ENCODE measurements around the gene ENDOG. TPM values are rescaled to one million over a fixed set of nuclear protein-coding genes. Genes with fewer than 3 reads are reported as not detected.

The ENDOG gene
- total RNA-seq, 1 experiment from 2014 or later: 16.7 TPM

DNA sequence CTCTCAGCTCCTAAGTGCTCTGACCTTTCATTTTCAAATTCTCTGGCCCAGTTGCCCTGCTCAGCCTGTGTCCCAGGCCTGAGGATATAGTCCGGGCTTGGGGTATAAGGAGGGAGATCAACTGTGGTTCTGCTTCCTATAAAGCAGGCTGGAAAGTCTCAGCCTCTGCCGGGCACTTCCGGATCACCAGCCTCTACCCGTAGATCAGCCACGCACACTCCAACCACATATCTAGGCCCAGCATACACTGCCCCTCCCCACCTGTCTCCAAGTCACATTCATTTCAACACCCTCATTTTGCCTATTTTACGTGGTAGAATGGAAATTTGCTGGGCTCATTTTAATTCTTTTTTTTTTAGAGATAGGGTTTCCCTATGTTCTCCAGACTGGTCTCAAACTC is 49.7 kb upstream of the ENDOG start:
- H3K9ac ChIP-seq (ENCODE audit: extremely low read depth, insufficient read length, low read length): no peak overlapping the region
- no peak overlapping the region for H4K8ac ChIP-seq (replicated peaks; ENCODE audit: insufficient read length, low read depth, low read length)
- WGBS (ENCODE audit: extremely low coverage, insufficient read length, low lambda C conversion rate): no CpG with 5 or more reads among the region's 6 CpGs
- Mint-ChIP-seq H3K4me3 (no peak overlapping the region), H3K9me3 (0 out of 5 replicates have a peak, but pooled peaks cover 0 to 3% of the 10 kb centered on the region in 2 experiments), H3K4me1 (peaks cover 24% of the 10 kb centered on the region in 2 experiments), H3K27me3 (ENCODE audit: low read depth) (no peaks in the 10 kb centered on the region), H3K36me3 (ENCODE audit: insufficient read depth in 1 of 3, low read depth in 3 of 3) (peaks cover 0 to 6% (median 0%) of the 10 kb centered on the region in 3 experiments; a peak in 2 of 7 replicates), H3K27ac (peak overlapping the region in 2 of 3 experiments; percentile 44 to 61; a peak in 3 of 7 replicates)
- no peak overlapping the region for H3K23ac ChIP-seq (ENCODE audit: insufficient read length, low read depth, low read length)
- no peak overlapping the region for H3K56ac ChIP-seq (ENCODE audit: insufficient read length, low read depth, low read length)
- H2AFZ ChIP-seq (ENCODE audit: low read length): no peak overlapping the region
- no peak overlapping the region for H2BK5ac ChIP-seq (ENCODE audit: insufficient read length, low read length)
- H2BK120ac ChIP-seq (ENCODE audit: low read depth, low read length, poor library complexity, severe bottlenecking): no peak overlapping the region
- H2BK20ac ChIP-seq (ENCODE audit: low read depth, low read length, poor library complexity, severe bottlenecking): no peak overlapping the region
- no peak overlapping the region for H4K91ac ChIP-seq (ENCODE audit: insufficient read length, low read depth, low read length)
- no peaks in the 10 kb centered on the region for H3K9me3 ChIP-seq (ENCODE audit: control insufficient read depth, low read depth, low read length)
- H3K27ac ChIP-seq (ENCODE audit: insufficient read length, low read depth, low read length): no peak overlapping the region
- H3K79me1 ChIP-seq (ENCODE audit: insufficient read depth, low read depth, low read length, poor library complexity, severe bottlenecking): no peaks in the 10 kb centered on the region
- H4K20me1 ChIP-seq (ENCODE audit: control insufficient read depth, insufficient read depth, insufficient read length): no peaks in the 10 kb centered on the region
- H3K18ac ChIP-seq (ENCODE audit: insufficient read length, low read depth, low read length): no peak overlapping the region
- H3K4me2 ChIP-seq (ENCODE audit: insufficient read depth, insufficient read length, low read length): no peak overlapping the region
- no peak for TF ChIP-seq CTCF (conservative IDR thresholded peaks at IDR 0.05)
- no peak overlapping the region for H3K4ac ChIP-seq (ENCODE audit: low read depth, low read length)
- no peak overlapping the region for H2AK5ac ChIP-seq (ENCODE audit: insufficient read length, low read length)
- H3K79me2 ChIP-seq (ENCODE audit: insufficient read depth, low read length): no peaks in the 10 kb centered on the region; the same call in 1 of the 2 replicates
- H2BK15ac ChIP-seq (ENCODE audit: low read depth, low read length): no peak overlapping the region
- no peak overlapping the region for H3T11ph ChIP-seq (ENCODE audit: low read length)
- no peak overlapping the region for H2BK12ac ChIP-seq (ENCODE audit: insufficient read length, low read depth, low read length)
- no peaks in the 10 kb centered on the region for H3K27me3 ChIP-seq (ENCODE audit: insufficient read depth, low read length)
- H4K5ac ChIP-seq (ENCODE audit: insufficient read length, low read depth, low read length): no peak overlapping the region
- peaks cover 12% of the 10 kb centered on the region for H3K23me2 ChIP-seq (ENCODE audit: insufficient read length, low read depth, low read length, poor library complexity, severe bottlenecking)
- DNase-seq: no peak
- H3K4me1 ChIP-seq (ENCODE audit: insufficient read depth, low read length): no peaks in the 10 kb centered on the region; the same call in 1 of the 2 replicates
- no peak overlapping the region for H3K14ac ChIP-seq (ENCODE audit: insufficient read depth, low read length)

Measured in H9 (cell line).